Body of pancreas (tissue), 4 donors: ENCODE results near the gene PAGE4.

Experiments used
- CTCF ChIP-seq, 7 experiments: fragments of 450-650 bp in 4 of 7; fragments of 200-600 bp in 3 of 7; sonication (generic) in 3 of 7; IDR thresholded peaks; one replicate each; pipeline ENCODE4 v1.5.1; 2016 to 2019; ENCODE audit warnings: antibody characterized with exemption in 7 of 7
- POLR2A ChIP-seq, 3 donors: fragments of 450-650 bp; IDR thresholded peaks; one replicate each; pipeline ENCODE4 v1.6.1; 2016; ENCODE audit warnings: antibody characterized with exemption in 3 of 3, mild to moderate bottlenecking in 2 of 3

DNA sequence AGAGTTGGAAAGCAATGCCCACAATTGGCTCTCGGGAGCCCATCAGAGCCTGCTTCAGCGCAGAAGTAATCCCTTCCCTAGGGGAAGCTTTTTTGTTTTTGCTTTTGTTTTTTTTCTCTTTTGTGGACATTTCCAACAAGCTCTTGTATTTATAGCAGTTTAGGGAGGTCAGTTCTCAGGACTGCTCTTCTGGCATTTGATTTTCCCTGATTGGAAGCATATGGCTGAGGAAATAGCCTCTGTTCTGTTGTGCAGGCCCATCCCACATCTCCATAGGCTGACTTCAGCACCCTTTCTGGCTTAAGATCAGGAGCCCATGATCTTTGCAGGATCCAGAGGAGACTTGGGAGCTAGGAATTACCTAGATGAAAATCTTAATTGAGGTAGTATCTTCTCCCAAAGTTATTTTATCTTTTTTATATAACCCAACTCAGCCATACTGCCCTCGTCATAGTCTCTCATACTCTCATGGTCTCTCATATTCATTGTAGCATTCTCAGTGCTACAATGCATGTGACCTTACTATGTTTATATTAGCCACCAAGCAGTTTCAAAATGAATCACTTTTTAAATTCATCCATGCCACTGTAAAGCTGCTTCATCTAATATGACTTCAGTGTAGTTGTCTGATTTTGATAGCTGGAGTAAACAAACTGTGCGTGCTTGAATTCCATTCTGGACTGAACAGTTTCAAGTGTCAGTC lies 16.7 kb downstream of the PAGE4 start:
- no peak for TF ChIP-seq CTCF (IDR thresholded peaks at IDR 0.05)
- TF ChIP-seq POLR2A (IDR thresholded peaks at IDR 0.05), result no peak
